Measurements from ENCODE around the gene LPIN1. TPM values are rescaled to one million over a fixed set of nuclear protein-coding genes. Genes with fewer than 3 reads are reported as not detected.

The LPIN1 gene
- total and polyA plus RNA-seq, 2 of the 13 experiments (the other 11 are each of a cell fraction or from before 2014, with no cell fraction given): 9.7 to 19.4 TPM

GRCh38 chr2:11743366-11743765 lies 3.1 kb upstream of the LPIN1 start (continued):
- TF ChIP-seq, protein P1, sequence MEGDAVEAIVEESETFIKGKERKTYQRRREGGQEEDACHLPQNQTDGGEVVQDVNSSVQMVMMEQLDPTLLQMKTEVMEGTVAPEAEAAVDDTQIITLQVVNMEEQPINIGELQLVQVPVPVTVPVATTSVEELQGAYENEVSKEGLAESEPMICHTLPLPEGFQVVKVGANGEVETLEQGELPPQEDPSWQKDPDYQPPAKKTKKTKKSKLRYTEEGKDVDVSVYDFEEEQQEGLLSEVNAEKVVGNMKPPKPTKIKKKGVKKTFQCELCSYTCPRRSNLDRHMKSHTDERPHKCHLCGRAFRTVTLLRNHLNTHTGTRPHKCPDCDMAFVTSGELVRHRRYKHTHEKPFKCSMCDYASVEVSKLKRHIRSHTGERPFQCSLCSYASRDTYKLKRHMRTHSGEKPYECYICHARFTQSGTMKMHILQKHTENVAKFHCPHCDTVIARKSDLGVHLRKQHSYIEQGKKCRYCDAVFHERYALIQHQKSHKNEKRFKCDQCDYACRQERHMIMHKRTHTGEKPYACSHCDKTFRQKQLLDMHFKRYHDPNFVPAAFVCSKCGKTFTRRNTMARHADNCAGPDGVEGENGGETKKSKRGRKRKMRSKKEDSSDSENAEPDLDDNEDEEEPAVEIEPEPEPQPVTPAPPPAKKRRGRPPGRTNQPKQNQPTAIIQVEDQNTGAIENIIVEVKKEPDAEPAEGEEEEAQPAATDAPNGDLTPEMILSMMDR (CRISPR knock-in tag; IDR thresholded peaks at IDR 0.05): peak; percentile 28
- TF ChIP-seq JUND (CRISPR knock-in tag; IDR thresholded peaks at IDR 0.05) (no peak), ZNF766 (CRISPR knock-in tag; IDR thresholded peaks at IDR 0.05; ENCODE audit: borderline replicate concordance) (no peak), ZNF577 (CRISPR knock-in tag; IDR thresholded peaks at IDR 0.05; ENCODE audit: borderline replicate concordance, low read depth) (0 out of 2 replicates have a peak, but pooled peaks have one; percentile 0), IKZF1 (IDR thresholded peaks at IDR 0.05) (no peak), ZNF891 (CRISPR knock-in tag; IDR thresholded peaks at IDR 0.05) (no peak), EED (CRISPR knock-in tag; IDR thresholded peaks at IDR 0.05) (0 out of 2 replicates have a peak, but pooled peaks have one; percentile 37), ZFP41 (CRISPR knock-in tag; IDR thresholded peaks at IDR 0.05; ENCODE audit: borderline replicate concordance) (peak; percentile 18; the same call in 1 of the 2 replicates), KDM5A (IDR thresholded peaks at IDR 0.05; ENCODE audit: borderline replicate concordance, low read length) (no peak), SSRP1 (CRISPR knock-in tag; IDR thresholded peaks at IDR 0.05) (no peak), ZNF557 (CRISPR knock-in tag; IDR thresholded peaks at IDR 0.05) (no peak), ZNF331 (CRISPR knock-in tag; IDR thresholded peaks at IDR 0.05) (no peak), ZMYM2 (CRISPR knock-in tag; IDR thresholded peaks at IDR 0.05) (0 out of 2 replicates have a peak, but pooled peaks have one; percentile 1), MEIS1 (CRISPR knock-in tag; IDR thresholded peaks at IDR 0.05; ENCODE audit: borderline replicate concordance) (no peak)
- TF ChIP-seq, protein P2, sequence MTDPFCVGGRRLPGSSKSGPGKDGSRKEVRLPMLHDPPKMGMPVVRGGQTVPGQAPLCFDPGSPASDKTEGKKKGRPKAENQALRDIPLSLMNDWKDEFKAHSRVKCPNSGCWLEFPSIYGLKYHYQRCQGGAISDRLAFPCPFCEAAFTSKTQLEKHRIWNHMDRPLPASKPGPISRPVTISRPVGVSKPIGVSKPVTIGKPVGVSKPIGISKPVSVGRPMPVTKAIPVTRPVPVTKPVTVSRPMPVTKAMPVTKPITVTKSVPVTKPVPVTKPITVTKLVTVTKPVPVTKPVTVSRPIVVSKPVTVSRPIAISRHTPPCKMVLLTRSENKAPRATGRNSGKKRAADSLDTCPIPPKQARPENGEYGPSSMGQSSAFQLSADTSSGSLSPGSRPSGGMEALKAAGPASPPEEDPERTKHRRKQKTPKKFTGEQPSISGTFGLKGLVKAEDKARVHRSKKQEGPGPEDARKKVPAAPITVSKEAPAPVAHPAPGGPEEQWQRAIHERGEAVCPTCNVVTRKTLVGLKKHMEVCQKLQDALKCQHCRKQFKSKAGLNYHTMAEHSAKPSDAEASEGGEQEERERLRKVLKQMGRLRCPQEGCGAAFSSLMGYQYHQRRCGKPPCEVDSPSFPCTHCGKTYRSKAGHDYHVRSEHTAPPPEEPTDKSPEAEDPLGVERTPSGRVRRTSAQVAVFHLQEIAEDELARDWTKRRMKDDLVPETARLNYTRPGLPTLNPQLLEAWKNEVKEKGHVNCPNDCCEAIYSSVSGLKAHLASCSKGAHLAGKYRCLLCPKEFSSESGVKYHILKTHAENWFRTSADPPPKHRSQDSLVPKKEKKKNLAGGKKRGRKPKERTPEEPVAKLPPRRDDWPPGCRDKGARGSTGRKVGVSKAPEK (CRISPR knock-in tag; IDR thresholded peaks at IDR 0.05; ENCODE audit: borderline replicate concordance): 0 out of 2 replicates have a peak, but pooled peaks have one; percentile 2
- TF ChIP-seq, protein P3, sequence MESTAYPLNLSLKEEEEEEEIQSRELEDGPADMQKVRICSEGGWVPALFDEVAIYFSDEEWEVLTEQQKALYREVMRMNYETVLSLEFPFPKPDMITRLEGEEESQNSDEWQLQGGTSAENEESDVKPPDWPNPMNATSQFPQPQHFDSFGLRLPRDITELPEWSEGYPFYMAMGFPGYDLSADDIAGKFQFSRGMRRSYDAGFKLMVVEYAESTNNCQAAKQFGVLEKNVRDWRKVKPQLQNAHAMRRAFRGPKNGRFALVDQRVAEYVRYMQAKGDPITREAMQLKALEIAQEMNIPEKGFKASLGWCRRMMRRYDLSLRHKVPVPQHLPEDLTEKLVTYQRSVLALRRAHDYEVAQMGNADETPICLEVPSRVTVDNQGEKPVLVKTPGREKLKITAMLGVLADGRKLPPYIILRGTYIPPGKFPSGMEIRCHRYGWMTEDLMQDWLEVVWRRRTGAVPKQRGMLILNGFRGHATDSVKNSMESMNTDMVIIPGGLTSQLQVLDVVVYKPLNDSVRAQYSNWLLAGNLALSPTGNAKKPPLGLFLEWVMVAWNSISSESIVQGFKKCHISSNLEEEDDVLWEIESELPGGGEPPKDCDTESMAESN (CRISPR knock-in tag; conservative IDR thresholded peaks at IDR 0.05): 0 out of 2 replicates have a peak, but pooled peaks have one; percentile 6
- TF ChIP-seq, protein P4, sequence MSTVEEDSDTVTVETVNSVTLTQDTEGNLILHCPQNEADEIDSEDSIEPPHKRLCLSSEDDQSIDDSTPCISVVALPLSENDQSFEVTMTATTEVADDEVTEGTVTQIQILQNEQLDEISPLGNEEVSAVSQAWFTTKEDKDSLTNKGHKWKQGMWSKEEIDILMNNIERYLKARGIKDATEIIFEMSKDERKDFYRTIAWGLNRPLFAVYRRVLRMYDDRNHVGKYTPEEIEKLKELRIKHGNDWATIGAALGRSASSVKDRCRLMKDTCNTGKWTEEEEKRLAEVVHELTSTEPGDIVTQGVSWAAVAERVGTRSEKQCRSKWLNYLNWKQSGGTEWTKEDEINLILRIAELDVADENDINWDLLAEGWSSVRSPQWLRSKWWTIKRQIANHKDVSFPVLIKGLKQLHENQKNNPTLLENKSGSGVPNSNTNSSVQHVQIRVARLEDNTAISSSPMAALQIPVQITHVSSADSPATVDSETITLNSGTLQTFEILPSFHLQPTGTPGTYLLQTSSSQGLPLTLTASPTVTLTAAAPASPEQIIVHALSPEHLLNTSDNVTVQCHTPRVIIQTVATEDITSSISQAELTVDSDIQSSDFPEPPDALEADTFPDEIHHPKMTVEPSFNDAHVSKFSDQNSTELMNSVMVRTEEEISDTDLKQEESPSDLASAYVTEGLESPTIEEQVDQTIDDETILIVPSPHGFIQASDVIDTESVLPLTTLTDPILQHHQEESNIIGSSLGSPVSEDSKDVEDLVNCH (CRISPR knock-in tag; IDR thresholded peaks at IDR 0.05): 0 out of 2 replicates have a peak, but pooled peaks have one; percentile 22
